ENCODE results near the gene SERGEF. TPM values are rescaled to one million over a fixed set of nuclear protein-coding genes. Genes with fewer than 3 reads are reported as not detected.

The SERGEF gene
- total RNA-seq, 1 donor from 2014 or later = 32.4 TPM

GRCh38 chr11:18046116-18046777 lies 33.4 kb upstream of the SERGEF start, which contains the start of gene TPH1:
TPH1 (minus strand) TSS chr11:18046269; CDS start chr11:18040762, 5,507 bp downstream.
- H3K27ac Mint-ChIP-seq = no peak within 1 kb of the TSS
- H3K4me1 Mint-ChIP-seq (ENCODE audit: low read depth) = no peaks in the 10 kb centered on the region
- DNase-seq (ENCODE audit: low spot score, unreplicated experiment) = peak; percentile 27
- H3K9me3 Mint-ChIP-seq (ENCODE audit: low read depth) = peaks cover 7% of the 10 kb centered on the region
- no peak for TF ChIP-seq CTCF (IDR thresholded peaks at IDR 0.05; ENCODE audit: unreplicated experiment)
- no peaks in the 10 kb centered on the region for H3K36me3 Mint-ChIP-seq (ENCODE audit: insufficient read depth)
- H3K4me3 Mint-ChIP-seq (ENCODE audit: low read depth) = peak within 1 kb of the TSS; percentile 12
- H3K27me3 Mint-ChIP-seq = peaks cover 72% of the 10 kb centered on the region

- Mint-ChIP-seq H3K36me3 (ENCODE audit: insufficient read depth) (no peaks in the 10 kb centered on the region), H3K4me3 (ENCODE audit: low read depth) (no peak overlapping the region), H3K4me1 (ENCODE audit: low read depth) (no peaks in the 10 kb centered on the region), H3K9me3 (ENCODE audit: low read depth) (no peaks in the 10 kb centered on the region), H3K27me3 (peaks cover 16% of the 10 kb centered on the region), H3K27ac (no peak overlapping the region)
- DNase-seq (ENCODE audit: low spot score, unreplicated experiment) = no peak
- no peak for TF ChIP-seq CTCF (IDR thresholded peaks at IDR 0.05; ENCODE audit: unreplicated experiment)
Observed at GRCh38 chr11:18036456-18036855, 23.6 kb upstream of the SERGEF start.

- H3K4me3 Mint-ChIP-seq (ENCODE audit: low read depth) = no peak overlapping the region
- peaks cover 6% of the 10 kb centered on the region for H3K4me1 Mint-ChIP-seq (ENCODE audit: low read depth)
- no peak overlapping the region for H3K27ac Mint-ChIP-seq
- H3K27me3 Mint-ChIP-seq = peaks cover 9% of the 10 kb centered on the region
- H3K9me3 Mint-ChIP-seq (ENCODE audit: low read depth) = no peaks in the 10 kb centered on the region
- no peaks in the 10 kb centered on the region for H3K36me3 Mint-ChIP-seq (ENCODE audit: insufficient read depth)
- TF ChIP-seq CTCF (IDR thresholded peaks at IDR 0.05; ENCODE audit: unreplicated experiment) = no peak
- no peak for DNase-seq (ENCODE audit: low spot score, unreplicated experiment)
Observed at GRCh38 chr11:18027475-18027874, 14.6 kb upstream of the SERGEF start.

- Mint-ChIP-seq H3K27me3 (peaks cover 9% of the 10 kb centered on the region), H3K9me3 (ENCODE audit: low read depth) (no peaks in the 10 kb centered on the region), H3K4me3 (ENCODE audit: low read depth) (no peak overlapping the region), H3K4me1 (ENCODE audit: low read depth) (peaks cover 6% of the 10 kb centered on the region), H3K27ac (no peak overlapping the region), H3K36me3 (ENCODE audit: insufficient read depth) (no peaks in the 10 kb centered on the region)
- DNase-seq (ENCODE audit: low spot score, unreplicated experiment) = no peak
- TF ChIP-seq CTCF (IDR thresholded peaks at IDR 0.05; ENCODE audit: unreplicated experiment) = no peak
Observed at GRCh38 chr11:18022419-18022818, 9.6 kb upstream of the SERGEF start.

- Mint-ChIP-seq H3K27ac (no peak overlapping the region), H3K36me3 (ENCODE audit: insufficient read depth) (no peaks in the 10 kb centered on the region), H3K4me1 (ENCODE audit: low read depth) (no peaks in the 10 kb centered on the region), H3K9me3 (ENCODE audit: low read depth) (no peaks in the 10 kb centered on the region), H3K4me3 (ENCODE audit: low read depth) (no peak overlapping the region), H3K27me3 (peaks cover 21% of the 10 kb centered on the region)
- no peak for TF ChIP-seq CTCF (IDR thresholded peaks at IDR 0.05; ENCODE audit: unreplicated experiment)
- DNase-seq (ENCODE audit: low spot score, unreplicated experiment) = no peak
Observed at GRCh38 chr11:18019650-18020049, 6.8 kb upstream of the SERGEF start.
